Epithelial cell of esophagus (primary cell): ENCODE results near the gene LGALS3BP.
A peak's percentile ranks its signal among the peaks of the same experiment; 100 is the strongest.

ENCODE experiments used
- DNase-seq: peaks from one replicate; pipeline ENCODE4 v3.0.0; 2010; ENCODE audit warnings: low read depth
- H3K4me3 ChIP-seq: 2 replicates; pipeline ENCODE4 v1.5.1; 2011; ENCODE audit warnings: mild to moderate bottlenecking, low read length, control low read depth
- CTCF ChIP-seq: IDR thresholded peaks from 2 replicates; pipeline ENCODE4 v1.5.1; 2011; ENCODE audit warnings: low read depth, mild to moderate bottlenecking, low read length, control low read depth, inconsistent platforms; ENCODE audit not compliant: insufficient read depth; ENCODE audit errors: missing control alignments

LGALS3BP gene

GRCh38 chr17:78933025-78933958, 46.4 kb downstream of the LGALS3BP start:
- H3K4me3 ChIP-seq = no peak overlapping the region

DNA sequence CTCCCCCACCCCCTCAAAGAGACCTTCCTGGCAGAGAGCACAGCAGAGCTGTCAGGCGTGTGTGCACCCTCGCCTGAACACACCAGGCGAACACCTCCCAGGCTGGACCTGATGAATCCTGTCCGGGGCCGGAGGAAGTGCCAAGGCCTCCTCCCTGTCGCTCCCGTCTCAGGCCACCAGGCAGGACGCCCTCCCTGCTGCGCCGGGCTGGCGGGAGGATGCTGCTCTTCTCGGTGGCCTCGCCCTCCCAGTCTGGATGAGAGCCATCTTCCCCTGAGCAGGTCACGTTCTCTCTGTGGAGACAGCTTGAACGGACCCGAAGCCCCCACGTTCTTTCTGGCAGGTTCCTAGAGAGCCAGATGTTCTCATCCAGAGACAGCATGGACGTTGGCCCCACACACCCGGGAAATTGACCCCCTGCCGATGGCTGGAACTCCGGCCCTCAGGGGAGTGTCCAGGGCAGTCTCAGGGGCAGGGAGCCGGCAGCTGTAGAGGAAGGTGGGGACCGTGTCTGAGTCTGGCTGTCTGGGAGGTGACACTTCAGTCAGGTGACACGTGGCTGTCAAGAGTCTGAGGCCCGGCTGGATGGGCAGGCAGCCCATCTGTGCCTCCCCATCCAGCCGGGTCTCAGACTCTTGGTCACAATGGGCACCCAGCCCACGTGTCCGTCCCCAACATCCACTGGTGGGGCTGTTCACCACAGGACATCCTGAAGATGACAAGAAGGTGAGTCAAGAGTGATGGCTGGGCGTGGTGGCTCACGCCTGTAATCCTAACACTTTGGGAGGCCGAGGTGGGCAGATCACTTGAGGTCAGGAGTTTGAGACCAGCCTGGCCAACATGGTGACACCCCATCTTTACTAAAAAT, 49.6 kb downstream of the LGALS3BP start:
- H3K4me3 ChIP-seq = no peak overlapping the region
- TF ChIP-seq CTCF = no peak

More at GRCh38 chr17:78933025-78933958, 46.4 kb downstream of the LGALS3BP start:
- no peak for TF ChIP-seq CTCF
- DNase-seq = peak; percentile 95

DNA sequence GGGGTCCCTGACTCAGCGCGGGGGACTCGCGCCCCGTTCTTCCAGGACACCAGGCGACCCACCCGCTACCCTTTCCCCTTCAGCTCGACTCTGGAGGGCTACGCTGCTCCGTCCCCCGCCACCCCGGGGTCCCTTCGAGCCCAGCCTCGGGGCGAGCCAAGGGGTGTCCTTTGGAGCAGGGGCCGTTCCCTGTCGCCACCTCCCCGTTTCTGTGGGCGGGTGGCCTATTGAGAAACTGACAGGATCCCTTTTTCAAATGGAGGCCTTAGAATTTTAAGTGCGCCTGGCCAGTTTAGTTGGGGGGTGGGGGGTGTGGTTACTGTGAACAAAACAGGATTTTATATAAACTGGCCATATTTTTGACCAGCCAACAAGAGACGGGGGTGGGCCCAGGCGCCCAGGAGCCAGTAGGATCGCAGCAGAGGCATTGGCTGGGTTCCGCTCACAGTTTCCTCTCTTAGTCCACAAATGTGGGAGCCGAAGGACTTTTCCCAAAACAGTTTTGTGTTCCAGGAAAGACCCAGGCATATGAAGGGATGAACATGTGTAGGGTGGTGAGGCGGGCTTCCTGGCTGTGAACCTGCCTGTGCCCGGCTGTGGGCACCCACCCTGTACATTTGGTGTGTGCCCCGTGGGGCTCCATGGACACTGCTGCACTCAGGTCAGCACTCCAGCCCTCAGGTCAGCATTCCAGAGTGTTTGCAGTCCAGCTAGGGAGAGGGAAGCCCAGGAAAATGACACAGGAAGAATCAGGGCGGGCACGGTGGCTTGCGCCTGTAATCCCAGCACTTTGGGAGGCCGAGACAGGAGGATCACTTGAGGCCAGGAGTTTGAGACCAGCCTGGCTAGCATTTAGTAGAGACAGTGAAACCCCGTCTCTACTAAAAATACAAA, 53.8 kb downstream of the LGALS3BP start:
- no peak for TF ChIP-seq CTCF
- no peak overlapping the region for H3K4me3 ChIP-seq
- DNase-seq = no peak

More for the DNA sequence above, 49.6 kb downstream of the LGALS3BP start:
- DNase-seq = no peak

DNA sequence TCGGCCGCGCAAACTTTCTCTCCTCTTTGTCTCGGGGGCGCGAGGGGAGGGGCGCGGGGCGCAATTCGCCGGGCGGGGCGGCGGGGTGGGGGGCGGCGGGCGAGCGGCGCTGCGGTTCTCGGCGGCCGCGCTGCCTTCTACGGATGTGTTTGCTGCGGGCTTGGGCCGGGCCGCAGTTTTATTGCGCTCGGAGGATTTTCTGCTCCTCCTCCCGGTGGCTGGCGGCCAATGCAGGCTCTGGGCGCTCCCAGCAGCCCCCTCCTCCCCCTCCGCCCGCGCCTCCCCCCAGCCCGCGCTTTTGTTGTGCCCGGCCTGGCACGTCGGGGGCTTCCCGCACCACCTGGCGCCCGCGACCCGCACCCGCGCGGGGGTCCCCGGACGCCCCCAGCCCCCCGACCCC, 54.5 kb downstream of the LGALS3BP start, which contains the start of gene TIMP2:
TIMP2 (minus strand) TSS at position 154 of the 400 bp plus-strand sequence. CDS start 299 bp downstream, outside the sequence.
- DNase-seq = peak; percentile 50

GRCh38 chr17:78924481-78925151, 55.1 kb downstream of the LGALS3BP start:
- TF ChIP-seq CTCF = no peak
- peak overlapping the region; percentile 25 for H3K4me3 ChIP-seq
- DNase-seq = no peak

More for the DNA sequence above, 54.5 kb downstream of the LGALS3BP start, which contains the start of gene TIMP2:
- H3K4me3 ChIP-seq = peak within 1 kb of the TSS; percentile 25
- peak; percentile 17 for TF ChIP-seq CTCF
